GM21515 (cell line): Measurements from ENCODE around the gene LIPC.

Experiments used
- ATAC-seq: cut with Tn5 transposase; IDR thresholded peaks from one replicate; pipeline ENCODE4 v1.9.1; 2021; ENCODE audit not compliant: unreplicated experiment

Gene LIPC

GRCh38 chr15:58433597-58434333 lies 2.0 kb downstream of the LIPC start:
- no peak for ATAC-seq

DNA sequence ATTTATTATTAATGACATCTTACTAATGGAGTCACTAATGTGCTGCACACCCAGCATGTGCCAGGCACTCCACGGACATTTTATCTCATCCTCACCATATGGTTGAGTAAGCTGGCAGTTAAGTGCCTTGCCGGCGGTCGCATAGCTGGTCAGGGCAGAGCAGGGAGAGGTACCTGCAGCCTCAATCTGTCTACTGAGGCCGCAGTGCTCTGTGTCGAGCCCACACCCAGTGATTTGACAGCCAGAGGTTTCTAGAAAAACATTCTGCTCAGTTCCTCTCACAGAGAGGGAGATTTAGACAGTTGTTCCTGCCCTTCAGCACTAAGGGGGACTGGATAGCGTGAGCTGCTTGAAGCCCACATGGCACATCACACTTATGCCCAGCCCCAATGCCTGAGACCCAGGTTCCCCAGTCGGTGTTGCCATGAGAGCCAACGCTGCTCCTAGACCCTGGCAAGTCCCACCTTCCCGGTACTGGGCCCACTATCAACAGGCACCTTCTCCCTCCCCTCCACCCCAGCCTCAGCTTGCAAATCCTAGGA lies 2.6 kb downstream of the LIPC start:
- no peak for ATAC-seq

- ATAC-seq = no peak
Measured at GRCh38 chr15:58436552-58436951, 4.8 kb downstream of the LIPC start.

DNA sequence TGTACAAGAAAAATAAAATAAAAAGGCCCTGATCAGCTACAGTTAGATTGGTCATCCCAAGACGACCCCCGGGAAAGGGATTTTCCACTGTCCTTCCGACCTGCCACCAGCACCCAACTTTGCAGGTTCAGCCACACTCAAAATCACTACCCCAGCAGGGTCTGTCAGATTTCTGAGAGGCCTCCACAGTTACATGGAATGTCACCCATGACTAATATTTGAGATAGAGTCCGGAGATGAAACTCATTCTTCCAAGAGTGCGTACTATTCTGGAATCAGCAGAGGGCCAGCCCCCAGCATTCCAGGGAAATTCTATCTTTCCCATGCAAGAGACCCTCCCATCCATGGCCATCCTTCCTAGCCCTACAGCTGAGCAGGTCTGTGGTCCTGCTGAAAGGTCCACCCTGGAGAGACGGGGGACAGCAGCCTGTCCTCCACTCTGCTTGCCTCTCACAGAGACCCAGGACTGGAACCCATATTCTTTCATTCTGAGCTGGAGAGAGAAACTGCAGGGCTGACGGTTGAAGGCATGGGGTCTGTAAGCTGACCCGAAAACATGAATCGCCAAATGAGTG lies 5.8 kb downstream of the LIPC start:
- ATAC-seq = no peak

GRCh38 chr15:58438111-58438510 lies 6.3 kb downstream of the LIPC start:
- ATAC-seq = no peak

- ATAC-seq = no peak
Measured at GRCh38 chr15:58438956-58439355, 7.2 kb downstream of the LIPC start.

GRCh38 chr15:58440158-58440910 lies 8.5 kb downstream of the LIPC start:
- no peak for ATAC-seq

DNA sequence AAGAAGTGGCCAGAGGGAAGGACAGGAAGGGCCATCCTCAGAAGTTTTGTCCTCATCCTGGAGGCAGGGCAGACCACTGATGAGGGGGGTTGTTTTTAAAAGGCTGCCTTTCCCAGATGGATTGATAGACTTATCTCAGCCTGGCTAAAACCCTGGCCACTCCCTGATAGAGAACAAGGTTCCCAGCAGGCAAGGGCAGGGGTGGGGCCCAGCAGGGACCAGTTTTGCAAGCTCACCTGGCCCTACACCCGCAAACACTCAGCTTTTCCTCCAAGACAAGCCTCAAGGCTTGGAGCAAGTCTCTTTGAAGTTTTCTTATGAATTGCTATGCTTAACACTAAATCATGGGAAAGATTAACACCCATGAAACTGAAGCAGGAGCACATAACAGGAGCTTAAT lies 9.1 kb downstream of the LIPC start:
- ATAC-seq = no peak

DNA sequence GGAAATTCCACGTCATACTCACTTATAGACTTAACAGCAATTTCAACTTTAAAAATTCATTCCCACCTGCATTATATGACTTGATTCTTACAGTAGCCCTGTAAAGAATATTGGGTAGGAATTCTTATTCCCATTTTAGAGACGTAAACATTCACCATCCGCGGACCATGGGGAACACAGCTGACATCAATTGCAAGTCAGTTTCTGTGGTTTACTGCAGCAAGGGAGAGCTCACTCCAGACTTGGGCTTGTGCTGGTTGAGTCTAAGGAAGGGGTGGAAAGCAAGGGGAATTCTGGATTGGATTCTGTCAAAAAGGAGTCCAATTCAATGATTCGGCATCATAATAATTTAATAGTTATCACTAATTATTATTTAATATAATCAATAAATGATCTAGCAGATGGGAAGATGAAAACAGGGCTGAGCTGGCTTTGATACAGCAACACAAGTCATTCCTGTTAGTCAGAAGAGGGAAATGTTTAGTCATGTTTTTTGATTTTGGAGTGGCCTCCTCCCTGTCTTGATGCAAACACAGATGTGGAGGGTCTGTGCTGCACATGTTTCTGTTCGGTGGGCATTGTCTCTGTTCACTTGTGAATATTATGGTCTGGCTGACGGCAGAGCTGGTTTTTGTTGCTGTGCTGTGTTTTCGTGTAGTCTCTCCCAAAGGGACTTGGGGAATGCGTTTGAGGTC lies 9.7 kb downstream of the LIPC start:
- no peak for ATAC-seq

GRCh38 chr15:58442122-58442521 lies 10.3 kb downstream of the LIPC start:
- no peak for ATAC-seq

GRCh38 chr15:58443308-58443707 lies 11.5 kb downstream of the LIPC start:
- no peak for ATAC-seq

GRCh38 chr15:58444056-58444455 lies 12.3 kb downstream of the LIPC start:
- ATAC-seq = no peak

GRCh38 chr15:58444658-58445332 lies 13.0 kb downstream of the LIPC start:
- no peak for ATAC-seq

DNA sequence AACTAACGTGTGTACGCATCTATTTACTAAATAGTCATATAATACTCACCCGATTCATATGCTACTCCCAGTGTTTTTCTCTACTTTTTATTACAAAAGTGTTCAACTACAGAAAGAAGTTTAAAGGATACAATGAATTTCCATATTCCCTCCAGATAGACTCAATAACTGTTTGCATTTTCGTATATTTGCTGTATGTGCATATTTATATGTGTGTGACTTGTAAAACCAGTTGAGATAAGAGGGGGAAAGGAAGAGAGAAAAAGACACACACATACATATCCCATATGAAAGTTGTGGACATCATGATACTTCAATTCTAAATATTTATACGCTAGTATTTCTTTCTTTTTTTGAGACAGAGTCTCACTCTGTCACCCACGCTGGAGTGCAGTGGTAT lies 14.1 kb downstream of the LIPC start:
- no peak for ATAC-seq

- ATAC-seq = no peak
Measured at GRCh38 chr15:58446521-58446920, 14.7 kb downstream of the LIPC start.

- no peak for ATAC-seq
Measured at GRCh38 chr15:58447271-58448010, 15.7 kb downstream of the LIPC start.

GRCh38 chr15:58448331-58448730 lies 16.5 kb downstream of the LIPC start:
- no peak for ATAC-seq

- no peak for ATAC-seq
Measured at GRCh38 chr15:58448906-58449305, 17.1 kb downstream of the LIPC start.

DNA sequence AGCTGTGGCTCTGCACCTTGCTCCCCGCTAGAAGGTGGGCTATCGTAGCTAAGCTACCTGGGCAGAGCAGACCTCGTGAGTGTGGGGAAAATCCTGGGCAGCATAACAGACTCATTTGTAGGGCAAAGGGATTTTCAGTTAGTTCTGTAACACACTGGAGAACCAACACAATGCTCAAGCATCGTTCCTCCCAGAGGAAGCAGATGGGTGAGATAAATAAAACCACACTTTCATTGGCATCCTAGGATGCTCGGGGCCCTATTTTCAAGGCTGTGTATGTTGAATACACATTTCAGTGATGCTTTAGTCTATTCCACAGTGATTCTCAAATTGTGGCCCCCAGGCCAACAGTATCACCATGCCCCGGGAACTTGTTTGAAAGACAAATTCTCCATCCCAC lies 20.0 kb downstream of the LIPC start:
- ATAC-seq = no peak

- ATAC-seq = no peak
Measured at GRCh38 chr15:58452775-58453174, 21.0 kb downstream of the LIPC start.
